H1 (cell line): ENCODE results near the gene PGAM1. TPM values are rescaled to one million over a fixed set of nuclear protein-coding genes. Genes with fewer than 3 reads are reported as not detected.
A peak's percentile ranks its signal among the peaks of the same experiment; 100 is the strongest.

Experiments
- CTCF ChIA-PET: fragments of 300-600 bp; sonication (Branson Sonifier 250); formaldehyde crosslinking; loops from one replicate; lab custom pipeline; 2021; ENCODE audit not compliant: partially characterized antibody; lab: Charles Lee
- POLR2A ChIA-PET: fragments of 300-600 bp; sonication (Branson Sonifier 250); formaldehyde crosslinking; loops from one replicate; lab custom pipeline; 2021; ENCODE audit warnings: inconsistent platforms; ENCODE audit not compliant: partially characterized antibody; lab: Charles Lee
- DNase-seq, 2 experiments: peaks; one replicate each; pipeline versions ENCODE4 v3.0.0 to v3.0.0-alpha.2; 2010 to 2022; ENCODE audit warnings: low spot score in 2 of 2, low read depth in 1 of 2, mixed read lengths in 1 of 2
- FAIRE-seq: peaks from 2 replicates; lab custom pipeline; 2011; peaks lifted over from hg19 to GRCh38; lab: Jason Lieb, UNC
- H2AFZ ChIP-seq: 2 replicates; pipeline ENCODE4 v1.8.1; 2012; ENCODE audit warnings: low read length, inconsistent platforms
- H2AK5ac ChIP-seq: 2 replicates; pipeline ENCODE4 v1.6.1; 2013; ENCODE audit warnings: low read depth, low read length
- H2BK120ac ChIP-seq: replicated peaks from 2 replicates; pipeline ENCODE3; 2013; ENCODE audit warnings: low read depth, low read length, inconsistent platforms
- H2BK12ac ChIP-seq: 2 replicates; pipeline ENCODE4 v1.6.1; 2013; ENCODE audit warnings: low read depth, low read length
- H2BK15ac ChIP-seq: 2 replicates; pipeline ENCODE4 v1.6.1; 2013; ENCODE audit warnings: low read length
- H2BK20ac ChIP-seq: 2 replicates; pipeline ENCODE4 v1.6.1; 2013; ENCODE audit warnings: low read length
- H2BK5ac ChIP-seq: 2 replicates; pipeline ENCODE4 v1.6.1; 2013; ENCODE audit warnings: low read depth, low read length
- H3K14ac ChIP-seq: 2 replicates; pipeline ENCODE4 v1.6.1; 2013; ENCODE audit warnings: inconsistent platforms; ENCODE audit not compliant: insufficient read length
- H3K18ac ChIP-seq: 2 replicates; pipeline ENCODE4 v1.6.1; 2013; ENCODE audit warnings: low read length; ENCODE audit errors: extremely low read depth
- H3K23ac ChIP-seq: 2 replicates; pipeline ENCODE4 v1.6.1; 2013; ENCODE audit warnings: inconsistent platforms; ENCODE audit not compliant: insufficient read length
- H3K23me2 ChIP-seq: 2 replicates; pipeline ENCODE4 v1.6.1; 2013; ENCODE audit warnings: low read depth, low read length
- H3K27ac ChIP-seq: 2 replicates; pipeline ENCODE4 v1.6.1; 2011; ENCODE audit warnings: low read depth, low read length, inconsistent platforms
- H3K27me3 ChIP-seq, 4 experiments: replicated peaks in 1 of 4; 1 replicate in 1 of 4; 2 replicates in 3 of 4; pipeline versions ENCODE4 v1.6.1 to v1.8.1; 2011 to 2013; ENCODE audit warnings: low read length in 3 of 4, mild to moderate bottlenecking in 3 of 4, inconsistent platforms in 2 of 4, mixed read lengths in 2 of 4, moderate library complexity in 1 of 4; ENCODE audit not compliant: control insufficient read depth in 3 of 4, insufficient read depth in 3 of 4; ENCODE audit errors: extremely low read depth in 1 of 4
- H3K36me3 ChIP-seq, 4 experiments: 2 replicates each; pipeline versions ENCODE4 v1.6.1 to v1.8.1; 2011 to 2013; ENCODE audit warnings: mild to moderate bottlenecking in 4 of 4, low read length in 3 of 4, moderate library complexity in 2 of 4, control low read depth in 1 of 4, inconsistent platforms in 1 of 4; ENCODE audit not compliant: insufficient read depth in 4 of 4, control insufficient read depth in 2 of 4
- H3K4ac ChIP-seq: replicated peaks from 2 replicates; pipeline ENCODE3; 2013; ENCODE audit warnings: low read length, low read depth, mixed read lengths, inconsistent platforms; ENCODE audit not compliant: insufficient read length
- H3K4me1 ChIP-seq, 4 experiments: replicated peaks in 1 of 4; 1 replicate in 1 of 4; 2 replicates in 3 of 4; pipeline versions ENCODE4 v1.6.1 to v1.8.1; 2011 to 2013; ENCODE audit warnings: low read length in 3 of 4, inconsistent platforms in 2 of 4, mixed read lengths in 1 of 4; ENCODE audit not compliant: insufficient read depth in 4 of 4, control insufficient read depth in 3 of 4
- H3K4me2 ChIP-seq, 2 experiments: 2 replicates each; pipeline versions ENCODE4 v1.6.1 to v1.8.1; 2011 to 2013; ENCODE audit warnings: low read depth in 2 of 2, low read length in 2 of 2, control low read depth in 1 of 2, inconsistent platforms in 1 of 2, mild to moderate bottlenecking in 1 of 2; ENCODE audit not compliant: insufficient read depth in 1 of 2
- H3K4me3 ChIP-seq, 4 experiments: fragments of 200-600, 300-600 bp in 1 of 4; sonication (generic), shearing (Covaris generic), sonication (Bioruptor Twin) in 1 of 4; 2 replicates each; pipeline versions ENCODE4 v1.5.1 to v1.8.1; 2011 to 2016; ENCODE audit warnings: low read length in 4 of 4, low read depth in 3 of 4, control low read depth in 2 of 4, inconsistent platforms in 2 of 4, mild to moderate bottlenecking in 2 of 4, mixed read lengths in 1 of 4, moderate library complexity in 1 of 4; ENCODE audit not compliant: insufficient read depth in 2 of 4; ENCODE audit errors: extremely low read depth in 1 of 4
- H3K56ac ChIP-seq: replicated peaks from 2 replicates; pipeline ENCODE3; 2013; ENCODE audit warnings: low read depth, mild to moderate bottlenecking, mixed read lengths, low read length, inconsistent platforms; ENCODE audit not compliant: insufficient read length
- H3K79me1 ChIP-seq: 2 replicates; pipeline ENCODE4 v1.6.1; 2013; ENCODE audit warnings: low read depth, low read length, control low read depth
- H3K79me2 ChIP-seq, 2 experiments: 2 replicates each; pipeline versions ENCODE4 v1.6.1 to v1.8.1; 2012 to 2013; ENCODE audit warnings: low read length in 2 of 2, mild to moderate bottlenecking in 2 of 2, inconsistent platforms in 1 of 2; ENCODE audit not compliant: insufficient read depth in 2 of 2, control insufficient read depth in 1 of 2
- H3K9ac ChIP-seq, 4 experiments: replicated peaks in 1 of 4; 1 replicate in 1 of 4; 2 replicates in 3 of 4; pipeline versions ENCODE4 v1.6.1 to v1.8.1; 2011 to 2013; ENCODE audit warnings: low read depth in 3 of 4, low read length in 3 of 4, control low read depth in 2 of 4, mild to moderate bottlenecking in 2 of 4, moderate library complexity in 2 of 4, inconsistent platforms in 1 of 4; ENCODE audit errors: extremely low read depth in 1 of 4
- H3K9me3 ChIP-seq, 2 experiments: 2 replicates each; pipeline versions ENCODE4 v1.6.1 to v1.8.1; 2012 to 2013; ENCODE audit warnings: mild to moderate bottlenecking in 2 of 2, moderate library complexity in 2 of 2, control low read depth in 1 of 2, inconsistent platforms in 1 of 2, low read depth in 1 of 2, low read length in 1 of 2, mixed read lengths in 1 of 2; ENCODE audit not compliant: insufficient read depth in 2 of 2
- H4K20me1 ChIP-seq, 2 experiments: replicated peaks in 1 of 2; 2 replicates each; pipeline versions ENCODE3 to v1.8.1; 2011 to 2013; ENCODE audit warnings: inconsistent platforms in 2 of 2, low read length in 2 of 2, mild to moderate bottlenecking in 1 of 2; ENCODE audit not compliant: insufficient read depth in 2 of 2, control insufficient read depth in 1 of 2
- H4K5ac ChIP-seq: 2 replicates; pipeline ENCODE4 v1.6.1; 2013; ENCODE audit warnings: low read length, low read depth, mixed read lengths, inconsistent platforms; ENCODE audit not compliant: insufficient read length
- H4K8ac ChIP-seq: 2 replicates; pipeline ENCODE4 v1.8.0; 2013; ENCODE audit warnings: mild to moderate bottlenecking, moderate library complexity, low read length, inconsistent platforms; ENCODE audit not compliant: insufficient read depth; ENCODE audit errors: extremely low read depth
- H4K91ac ChIP-seq: replicated peaks from 2 replicates; pipeline ENCODE3; 2013; ENCODE audit warnings: low read length, mixed read lengths, inconsistent platforms; ENCODE audit not compliant: insufficient read length
- POLR2A ChIP-seq, 2 experiments: IDR thresholded peaks; 1 replicate in 1 of 2; 2 replicates in 1 of 2; pipeline ENCODE4 v1.6.1; 2011; ENCODE audit warnings: low read depth in 2 of 2, low read length in 2 of 2, mild to moderate bottlenecking in 2 of 2; ENCODE audit errors: control extremely low read depth in 1 of 2
- RAD21 ChIP-seq, 2 experiments: IDR thresholded peaks in 1 of 2; conservative IDR thresholded peaks in 1 of 2; 2 replicates each; pipeline ENCODE4 v1.6.1; 2011; ENCODE audit warnings: low read depth in 2 of 2, low read length in 2 of 2, improper control_type of control experiment in 1 of 2, inconsistent platforms in 1 of 2, mild to moderate bottlenecking in 1 of 2, moderate library complexity in 1 of 2
- SP2 ChIP-seq: IDR thresholded peaks from 2 replicates; pipeline ENCODE4 v1.6.1; 2012; ENCODE audit warnings: mild to moderate bottlenecking, low read length, inconsistent platforms
- TAF7 ChIP-seq: optimal IDR thresholded peaks from 2 replicates; pipeline ENCODE3; 2011; ENCODE audit warnings: low read depth, mild to moderate bottlenecking, inconsistent platforms, low read length, moderate library complexity, borderline replicate concordance
- ZNF274 ChIP-seq: IDR thresholded peaks from 2 replicates; pipeline ENCODE4 v1.7.0; 2012; ENCODE audit warnings: low read length, borderline replicate concordance; ENCODE audit errors: extremely low read depth
- WGBS, 2 experiments: shearing (Covaris generic) in 1 of 2; methylation state at CpG; one replicate each; pipeline versions ENCODE4 v1.1.6 to v1.1.7; 2013 to 2015; ENCODE audit warnings: low lambda C conversion rate in 2 of 2, mixed read lengths in 2 of 2, inconsistent platforms in 1 of 2, low coverage in 1 of 2, missing lambda C conversion rate in 1 of 2; ENCODE audit not compliant: insufficient replicate concordance in 2 of 2, insufficient coverage in 1 of 2, insufficient read length in 1 of 2; ENCODE audit errors: extremely low coverage in 1 of 2, missing lambda C conversion rate in 1 of 2; 5-methylcytosine and 5-hydroxymethylcytosine counted together
- polyA plus RNA-seq, 7 experiments: library from polyadenylated mRNA; depleted of rRNA in 3 of 7; stranded (reverse) in 5 of 7; unstranded in 2 of 7; fragments of >200 nt in 5 of 7; fragments of 200-250 nt in 2 of 7; gene quantifications; 1 replicate in 5 of 7; 2 replicates in 1 of 7; 4 replicates in 1 of 7; pipeline versions ENCODE4 v1.2.1 to v1.2.3, GENCODE V29; 2011 to 2013; ENCODE audit warnings: missing spikeins in 2 of 7, mixed read lengths in 2 of 7
- total RNA-seq: library from RNA; stranded (reverse); fragmentation: NEBNext Ultra II Directional; extraction: Animal tissue kit (Norgen Biotek cat#: 25700); gene quantifications from 2 replicates; pipeline ENCODE4 v1.2.1, GENCODE V29; 2021

Gene PGAM1
- total and polyA plus RNA-seq, 2 of the 8 experiments (the other 6 are each of a cell fraction or from before 2014, with no cell fraction given), result 791 to 799 TPM

DNA sequence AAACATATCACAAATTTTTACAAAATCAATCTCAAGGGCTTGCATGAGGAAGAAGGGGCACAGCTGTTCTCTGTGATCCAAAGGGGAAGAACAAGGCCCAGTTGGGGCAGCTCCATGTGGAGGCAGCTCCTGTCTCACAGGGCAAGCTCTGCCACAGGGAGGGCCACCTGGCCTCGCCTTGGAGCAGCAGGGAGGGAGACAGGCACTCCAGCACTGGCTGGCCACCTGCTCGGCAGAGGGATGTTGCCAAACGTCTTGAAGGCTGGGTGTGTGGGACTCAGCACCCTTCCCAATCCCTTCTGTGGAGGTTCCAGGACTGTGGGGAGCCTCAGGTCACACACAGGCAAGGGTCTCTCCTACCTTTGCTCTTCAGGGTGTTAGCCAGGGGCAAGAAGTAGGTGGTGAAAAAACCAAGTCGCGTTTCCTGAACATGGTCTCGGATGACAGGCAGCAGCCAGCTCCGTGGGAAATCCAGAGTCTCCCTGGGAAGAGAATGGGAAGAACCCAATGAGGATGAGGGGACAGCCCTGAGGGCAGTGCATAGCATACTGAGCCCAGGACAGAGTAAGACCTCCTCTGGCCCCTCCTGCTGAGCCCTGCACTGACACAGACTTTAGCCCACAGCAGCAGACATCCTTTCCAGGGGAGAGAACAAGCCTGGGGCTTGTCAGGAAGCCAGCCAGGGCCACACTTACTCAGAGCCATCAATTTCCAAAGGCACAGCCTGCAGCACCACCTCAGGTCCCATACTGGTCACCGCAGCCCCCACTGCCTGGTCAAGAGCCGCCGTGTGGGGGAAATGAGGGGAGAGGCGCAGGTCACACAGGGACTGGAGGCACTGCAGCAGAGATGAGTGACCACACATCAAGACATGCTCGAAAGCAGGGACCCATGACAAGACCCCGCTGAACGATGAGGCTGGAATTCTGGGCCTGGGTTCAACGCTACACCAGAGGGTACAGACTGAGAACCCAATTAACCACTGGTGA, 46.8 kb upstream of the PGAM1 start:
- Histone ChIP-seq H4K91ac (no peak overlapping the region), H3K23ac (no peak overlapping the region), H3K79me1 (no peaks in the 10 kb centered on the region), H2BK12ac (no peak overlapping the region), H3K4me3 (no peak overlapping the region), H3K18ac (no peak overlapping the region), H2BK5ac (no peak overlapping the region), H2BK120ac (no peak overlapping the region), H3K14ac (no peak overlapping the region), H3K23me2 (no peaks in the 10 kb centered on the region), H3K9ac (no peak overlapping the region), H4K8ac (no peak overlapping the region; the same call in 1 of the 2 replicates), H3K36me3 (peaks cover 2 to 45% (median 33%) of the 10 kb centered on the region in 4 experiments; a peak in 7 of 8 replicates), H3K4me2 (no peak overlapping the region), H4K20me1 (peaks cover 0 to 3% of the 10 kb centered on the region in 2 experiments), H2AFZ (no peak overlapping the region), H2BK15ac (no peak overlapping the region), H3K27me3 (no peaks in the 10 kb centered on the region), H3K79me2 (no peaks in the 10 kb centered on the region), H3K56ac (no peak overlapping the region), H3K4ac (no peak overlapping the region), H4K5ac (no peak overlapping the region), H3K4me1 (no peaks in the 10 kb centered on the region), H3K9me3 (no peaks in the 10 kb centered on the region), H2BK20ac (no peak overlapping the region), H3K27ac (no peak overlapping the region), H2AK5ac (no peak overlapping the region)
- TF ChIP-seq TAF7 (no peak), POLR2A (IDR thresholded peaks at IDR 0.05; ENCODE audit: control extremely low read depth in 1 of 2, low read depth in 2 of 2, low read length in 2 of 2) (no peak), RAD21 (IDR thresholded peaks at IDR 0.05 in 1 of 2, conservative IDR thresholded peaks at IDR 0.05 in 1 of 2; ENCODE audit: low read depth in 2 of 2, low read length in 2 of 2) (peak in 1 of 2 experiments; percentile 17; a peak in 1 of 4 replicates), SP2 (no peak), ZNF274 (no peak)
- ChIA-PET POLR2A (no interaction called here), CTCF (no interaction called here)
- FAIRE-seq, result no peak
- WGBS, 2 experiments, result 90% methylated on average over 15 of the region's 15 CpGs; no CpG with 5 or more reads in 1 of the 2 experiments
- DNase-seq, result no peak
